ENCODE results near the gene WDR27. TPM values are rescaled to one million over a fixed set of nuclear protein-coding genes. Genes with fewer than 3 reads are reported as not detected.

WDR27 gene
- total and polyA plus RNA-seq, 4 donors: 6.9 to 68.1 (median 31.4) TPM

- peaks cover 3 to 31% (median 20%) of the 10 kb centered on the region in 4 donors for H3K36me3 ChIP-seq (ENCODE audit: control insufficient read depth in 4 of 4, insufficient read depth in 4 of 4, low read length in 4 of 4)
- ATAC-seq (ENCODE audit: insufficient read depth, low FRiP score) (no peak), DNase-seq (no peak)
- no peaks in the 10 kb centered on the region for H3K9me3 ChIP-seq (ENCODE audit: control insufficient read depth in 4 of 4, insufficient read depth in 3 of 4, low read length in 3 of 4)
- no peak overlapping the region for H3K4me3 ChIP-seq
- WGBS, 2 donors: 96 to 97% methylated on average over 25 to 26 of the region's 26 CpGs
- peaks cover 0 to 4% (median 0%) of the 10 kb centered on the region in 5 donors for H3K4me1 ChIP-seq (ENCODE audit: control insufficient read depth in 5 of 5, insufficient read depth in 5 of 5, low read length in 5 of 5)
- H3K27me3 ChIP-seq (ENCODE audit: control insufficient read depth in 3 of 3, insufficient read depth in 3 of 3, low read length in 2 of 3): no peaks in the 10 kb centered on the region
- H3K27ac ChIP-seq (ENCODE audit: low read depth in 1 of 2, low read length in 1 of 2): no peak overlapping the region
- H3K9ac ChIP-seq (ENCODE audit: insufficient read depth in 1 of 2, low read length in 2 of 2): no peak overlapping the region
- TF ChIP-seq CTCF (IDR thresholded peaks at IDR 0.05; ENCODE audit: control extremely low read depth, extremely low read depth): no peak
Observed at GRCh38 chr6:169659820-169660610, 41.8 kb downstream of the WDR27 start.

DNA sequence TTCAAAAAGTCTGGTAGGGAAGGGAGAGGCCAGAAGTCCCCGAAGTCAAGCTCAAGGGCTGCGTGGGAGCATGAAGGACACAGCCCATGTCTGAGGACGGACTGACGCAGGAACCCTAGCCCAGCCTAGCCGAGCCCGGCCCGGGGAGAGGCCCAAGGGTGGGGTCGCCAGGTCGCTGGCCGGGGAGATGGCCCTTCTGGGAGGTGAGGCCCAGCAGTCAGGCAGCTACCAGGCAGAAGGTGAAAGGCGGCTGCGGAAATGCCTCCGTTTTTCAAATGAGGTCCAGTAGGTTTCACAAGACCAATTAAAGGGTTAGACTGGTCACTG, 44.6 kb downstream of the WDR27 start:
- Histone ChIP-seq H3K9me3 (ENCODE audit: control insufficient read depth in 4 of 4, insufficient read depth in 3 of 4, low read length in 3 of 4) (no peaks in the 10 kb centered on the region), H3K36me3 (ENCODE audit: control insufficient read depth in 4 of 4, insufficient read depth in 4 of 4, low read length in 4 of 4) (peaks cover 3 to 24% (median 14%) of the 10 kb centered on the region in 4 donors), H3K9ac (ENCODE audit: insufficient read depth in 1 of 2, low read length in 2 of 2) (no peak overlapping the region), H3K27me3 (ENCODE audit: control insufficient read depth in 3 of 3, insufficient read depth in 3 of 3, low read length in 2 of 3) (no peaks in the 10 kb centered on the region), H3K27ac (ENCODE audit: low read depth in 1 of 2, low read length in 1 of 2) (no peak overlapping the region), H3K4me3 (no peak overlapping the region), H3K4me1 (ENCODE audit: control insufficient read depth in 5 of 5, insufficient read depth in 5 of 5, low read length in 5 of 5) (peaks cover 0 to 4% (median 0%) of the 10 kb centered on the region in 5 donors)
- TF ChIP-seq CTCF (IDR thresholded peaks at IDR 0.05; ENCODE audit: control extremely low read depth, extremely low read depth): no peak
- ATAC-seq (ENCODE audit: insufficient read depth, low FRiP score): no peak
- DNase-seq: no peak
- WGBS, 2 donors: 87 to 89% methylated on average over 13 of the region's 13 CpGs

DNA sequence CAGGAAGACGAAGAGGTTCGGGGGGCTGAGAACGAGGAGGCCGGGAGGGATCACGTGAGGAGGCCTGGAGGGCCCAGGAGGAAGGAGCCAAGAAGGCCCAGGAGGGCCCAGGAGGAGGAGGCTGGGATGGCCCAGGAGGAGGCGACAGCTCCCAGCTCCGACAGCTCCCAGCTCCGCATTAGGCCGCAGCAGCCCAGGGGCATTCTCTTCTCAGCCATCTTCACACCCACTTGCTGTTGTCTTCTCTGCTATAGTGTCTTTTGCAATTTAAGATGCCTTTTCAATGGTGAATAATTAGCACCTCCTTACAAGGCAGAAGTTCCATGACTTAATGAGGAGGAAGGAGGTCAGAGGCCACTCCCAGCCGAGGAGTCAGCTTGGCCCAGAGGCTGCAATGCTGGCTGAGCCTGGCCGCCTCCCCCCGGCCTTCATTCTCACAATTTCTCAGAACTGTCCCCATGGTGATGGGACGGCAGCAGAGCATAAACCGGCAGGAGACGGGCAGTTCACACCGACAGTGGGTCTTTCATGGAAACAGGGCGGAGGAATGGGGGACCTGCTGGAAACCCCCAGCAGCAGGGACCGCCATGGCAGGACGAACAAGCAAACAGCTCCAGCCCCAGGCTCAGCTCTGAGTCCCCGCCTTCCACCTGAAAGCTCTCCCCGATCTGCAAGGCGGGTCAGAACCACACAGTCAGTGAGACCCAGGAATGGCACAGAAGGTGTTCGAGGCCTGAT, 45.1 kb downstream of the WDR27 start:
- Histone ChIP-seq H3K36me3 (ENCODE audit: control insufficient read depth in 4 of 4, insufficient read depth in 4 of 4, low read length in 4 of 4) (peaks cover 3 to 24% (median 14%) of the 10 kb centered on the region in 4 donors), H3K4me3 (no peak overlapping the region), H3K27me3 (ENCODE audit: control insufficient read depth in 3 of 3, insufficient read depth in 3 of 3, low read length in 2 of 3) (no peaks in the 10 kb centered on the region), H3K27ac (ENCODE audit: low read depth in 1 of 2, low read length in 1 of 2) (no peak overlapping the region), H3K4me1 (ENCODE audit: control insufficient read depth in 5 of 5, insufficient read depth in 5 of 5, low read length in 5 of 5) (peaks cover 0 to 4% (median 0%) of the 10 kb centered on the region in 5 donors), H3K9ac (ENCODE audit: insufficient read depth in 1 of 2, low read length in 2 of 2) (no peak overlapping the region), H3K9me3 (ENCODE audit: control insufficient read depth in 4 of 4, insufficient read depth in 3 of 4, low read length in 3 of 4) (no peaks in the 10 kb centered on the region)
- ATAC-seq (ENCODE audit: insufficient read depth, low FRiP score) (no peak), DNase-seq (no peak)
- no peak for TF ChIP-seq CTCF (IDR thresholded peaks at IDR 0.05; ENCODE audit: control extremely low read depth, extremely low read depth)
- 96 to 98% methylated on average over 23 of the region's 23 CpGs for WGBS, 2 donors
